Activated T-cell treated with anti-CD3 and anti-CD28 coated beads, Interleukin-2, amount 50 U/mL, for 72 hours (primary cell): ENCODE data around the gene UBE2U. TPM values are rescaled to one million over a fixed set of nuclear protein-coding genes. Genes with fewer than 3 reads are reported as not detected.

Experiments used
- ATAC-seq, 2 donors: fragments of 150-1000 bp; cut with Tn5 transposase; replicated peaks in 1 of 2; 2 replicates each; pipeline ENCODE4 v1.10.0; 2021; ENCODE audit warnings: moderate library complexity in 2 of 2, mild to moderate bottlenecking in 1 of 2
- DNase-seq, 2 donors: peaks; one replicate each; pipeline ENCODE4 v3.0.0; 2021 to 2022; ENCODE audit warnings: mixed read lengths in 1 of 2
- H3K27ac Mint-ChIP-seq: one replicate; pipeline ENCODE4 v1.8.0; 2022; ENCODE audit warnings: mild to moderate bottlenecking, moderate library complexity, mixed read lengths
- H3K27me3 Mint-ChIP-seq: one replicate; pipeline ENCODE4 v1.8.0; 2022; ENCODE audit warnings: low read depth, mixed read lengths
- H3K36me3 Mint-ChIP-seq, 2 donors: one replicate each; pipeline ENCODE4 v1.8.0; 2022; ENCODE audit warnings: mixed read lengths in 2 of 2, mild to moderate bottlenecking in 1 of 2; ENCODE audit not compliant: insufficient read depth in 2 of 2
- H3K4me1 Mint-ChIP-seq: one replicate; pipeline ENCODE4 v1.8.0; 2022; ENCODE audit warnings: low read depth, mixed read lengths
- H3K4me3 Mint-ChIP-seq, 2 donors: one replicate each; pipeline ENCODE4 v1.8.0; 2022; ENCODE audit warnings: mild to moderate bottlenecking in 2 of 2, mixed read lengths in 2 of 2, moderate library complexity in 2 of 2
- H3K9me3 Mint-ChIP-seq, 2 donors: one replicate each; pipeline ENCODE4 v1.8.0; 2022; ENCODE audit warnings: mixed read lengths in 2 of 2
- total RNA-seq, 2 donors: library from RNA; stranded (reverse); gene quantifications; one replicate each; pipeline ENCODE4 v1.2.3, GENCODE V29; 2022

The UBE2U gene, protein sequence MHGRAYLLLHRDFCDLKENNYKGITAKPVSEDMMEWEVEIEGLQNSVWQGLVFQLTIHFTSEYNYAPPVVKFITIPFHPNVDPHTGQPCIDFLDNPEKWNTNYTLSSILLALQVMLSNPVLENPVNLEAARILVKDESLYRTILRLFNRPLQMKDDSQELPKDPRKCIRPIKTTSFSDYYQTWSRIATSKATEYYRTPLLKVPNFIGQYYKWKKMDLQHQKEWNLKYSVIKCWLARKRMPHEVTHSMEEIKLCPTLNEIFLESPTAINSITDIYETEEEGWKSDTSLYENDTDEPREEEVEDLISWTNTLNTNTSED
- total RNA-seq: not detected

DNA sequence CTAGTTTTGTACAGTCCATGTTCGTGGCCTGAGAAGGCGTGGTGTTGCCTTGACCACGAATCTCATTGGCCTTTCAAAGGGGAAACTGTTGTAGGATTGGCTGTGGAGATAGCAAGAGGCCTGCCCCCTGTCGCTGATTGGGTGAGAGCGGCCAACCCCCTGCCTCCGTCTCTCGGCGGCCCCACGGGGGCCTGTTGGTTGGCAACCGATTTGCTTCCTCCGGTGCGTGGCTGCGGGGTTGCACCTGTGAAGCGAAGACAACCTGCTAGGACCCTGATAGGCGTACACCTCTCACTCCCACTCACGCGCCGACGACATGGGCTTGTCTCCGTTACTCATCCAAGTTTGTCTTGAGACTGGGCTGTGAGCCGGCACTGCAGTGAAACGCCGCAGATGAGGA lies at the start of gene UBE2U:
Gene UBE2U (plus strand): TSS at position 204 of the 400 bp plus-strand sequence. CDS start 428 bp downstream, outside the sequence.
- Mint-ChIP-seq H3K4me1 (no peaks in the 10 kb centered on the region), H3K9me3 (no peaks in the 10 kb centered on the region), H3K36me3 (no peaks in the 10 kb centered on the region), H3K27me3 (peaks cover 23% of the 10 kb centered on the region), H3K4me3 (no peak within 1 kb of the TSS), H3K27ac (no peak within 1 kb of the TSS)
- ATAC-seq (no peak), DNase-seq (no peak)

- Mint-ChIP-seq H3K36me3 (no peaks in the 10 kb centered on the region), H3K4me1 (no peaks in the 10 kb centered on the region), H3K27me3 (peaks cover 10% of the 10 kb centered on the region), H3K9me3 (no peaks in the 10 kb centered on the region), H3K27ac (no peak overlapping the region), H3K4me3 (no peak overlapping the region)
- ATAC-seq (no peak), DNase-seq (no peak)
Measured at GRCh38 chr1:64155278-64155677, 48.1 kb upstream of the UBE2U start.

DNA sequence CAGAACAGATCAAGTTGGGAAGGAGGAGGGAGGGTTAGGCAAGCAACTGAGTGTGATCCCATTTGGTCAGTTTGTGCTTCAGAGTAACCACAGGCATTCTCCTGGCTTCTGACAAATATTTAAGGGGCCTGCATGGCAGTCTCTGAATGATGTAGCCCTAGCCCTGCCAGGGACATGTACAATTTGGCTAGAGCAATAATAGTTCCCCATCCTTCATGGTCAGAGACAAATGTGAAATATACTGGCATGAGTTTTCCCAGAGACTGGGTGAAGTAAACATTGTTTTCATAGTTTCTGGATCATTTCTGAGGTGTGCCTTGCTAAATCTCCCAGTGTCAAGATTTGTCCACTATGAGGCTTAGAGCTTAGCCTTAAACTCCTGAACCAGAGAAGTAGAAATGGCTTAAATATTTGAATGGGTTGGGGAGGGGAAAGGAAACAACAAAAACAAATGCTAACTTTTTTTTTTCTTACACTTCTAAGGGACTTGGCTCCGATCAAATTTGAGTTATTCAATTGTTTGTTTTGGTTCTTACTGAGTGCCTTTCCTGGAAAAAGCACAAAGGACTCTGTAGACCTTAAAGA lies 42.0 kb upstream of the UBE2U start:
- Mint-ChIP-seq H3K4me3 (no peak overlapping the region), H3K36me3 (no peaks in the 10 kb centered on the region), H3K9me3 (no peaks in the 10 kb centered on the region), H3K27ac (no peak overlapping the region), H3K27me3 (peaks cover 10% of the 10 kb centered on the region), H3K4me1 (no peaks in the 10 kb centered on the region)
- DNase-seq (no peak), ATAC-seq (no peak)

DNA sequence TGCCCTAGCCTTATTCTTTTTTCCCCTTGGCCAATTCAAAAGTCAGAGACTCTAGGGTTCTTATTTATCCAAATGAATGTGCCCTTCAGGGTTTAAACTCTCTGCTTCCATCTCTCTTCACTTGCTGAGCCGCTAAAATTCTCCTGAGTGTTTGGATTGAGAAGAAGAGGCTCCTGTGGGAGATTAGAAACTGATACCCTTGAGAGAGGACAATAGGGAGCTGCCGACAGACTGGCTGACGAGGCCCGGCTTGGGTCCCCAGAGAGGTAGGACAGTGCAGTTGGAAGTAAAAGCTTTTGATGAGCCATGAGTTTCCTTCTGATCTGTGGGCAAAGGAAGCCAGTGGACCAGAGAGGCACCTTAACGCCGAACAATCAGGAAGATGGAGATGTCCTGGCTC lies 41.3 kb upstream of the UBE2U start:
- no peak for DNase-seq
- H3K27me3 Mint-ChIP-seq: peaks cover 10% of the 10 kb centered on the region
- H3K4me1 Mint-ChIP-seq: no peaks in the 10 kb centered on the region
- ATAC-seq: no peak
- no peak overlapping the region for H3K4me3 Mint-ChIP-seq
- no peaks in the 10 kb centered on the region for H3K9me3 Mint-ChIP-seq
- H3K27ac Mint-ChIP-seq: no peak overlapping the region
- H3K36me3 Mint-ChIP-seq: no peaks in the 10 kb centered on the region

DNA sequence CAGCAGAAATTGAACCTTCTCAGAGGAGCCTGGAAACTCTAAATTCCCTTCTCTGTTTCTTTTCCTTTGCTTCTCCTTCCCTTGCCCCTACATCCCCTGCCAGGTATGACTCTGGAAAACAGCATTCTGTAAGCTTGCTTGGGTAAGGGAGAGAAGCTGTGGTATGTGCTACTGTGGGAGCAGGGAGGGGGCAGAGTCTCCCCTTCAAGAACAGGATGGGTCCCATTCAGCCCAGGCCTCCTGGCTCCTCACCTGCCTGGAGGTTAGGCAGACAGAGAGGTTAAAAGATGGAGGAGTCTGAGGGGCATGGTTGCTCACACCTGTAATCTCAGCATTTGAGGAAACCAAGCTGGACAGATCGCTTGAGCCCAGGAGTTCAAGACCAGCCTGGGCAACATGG lies 40.6 kb upstream of the UBE2U start:
- Mint-ChIP-seq H3K9me3 (no peaks in the 10 kb centered on the region), H3K27me3 (peaks cover 13% of the 10 kb centered on the region), H3K27ac (no peak overlapping the region), H3K4me3 (no peak overlapping the region), H3K4me1 (no peaks in the 10 kb centered on the region), H3K36me3 (no peaks in the 10 kb centered on the region)
- no peak for DNase-seq
- no peak for ATAC-seq

DNA sequence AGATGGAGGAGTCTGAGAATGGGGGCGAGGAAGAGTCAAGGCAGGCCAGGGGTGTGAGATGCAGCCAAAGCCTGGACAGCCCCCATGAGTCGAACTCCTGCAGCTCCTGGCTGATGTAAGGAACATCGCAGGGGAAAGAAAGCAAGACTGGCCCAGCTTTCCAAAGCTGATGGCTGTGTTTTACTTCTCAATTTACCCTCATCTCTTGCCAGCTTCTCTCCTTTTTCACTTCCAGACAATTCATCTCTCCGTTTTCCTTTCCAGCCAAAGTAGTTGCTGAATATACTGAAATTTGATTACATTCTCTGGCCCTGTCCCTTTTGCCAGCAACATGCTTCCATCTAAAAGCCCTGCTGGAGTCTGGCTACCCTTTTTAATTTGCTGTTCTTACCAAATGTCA lies 40.0 kb upstream of the UBE2U start:
- no peaks in the 10 kb centered on the region for H3K36me3 Mint-ChIP-seq
- DNase-seq (no peak), ATAC-seq (no peak)

DNA sequence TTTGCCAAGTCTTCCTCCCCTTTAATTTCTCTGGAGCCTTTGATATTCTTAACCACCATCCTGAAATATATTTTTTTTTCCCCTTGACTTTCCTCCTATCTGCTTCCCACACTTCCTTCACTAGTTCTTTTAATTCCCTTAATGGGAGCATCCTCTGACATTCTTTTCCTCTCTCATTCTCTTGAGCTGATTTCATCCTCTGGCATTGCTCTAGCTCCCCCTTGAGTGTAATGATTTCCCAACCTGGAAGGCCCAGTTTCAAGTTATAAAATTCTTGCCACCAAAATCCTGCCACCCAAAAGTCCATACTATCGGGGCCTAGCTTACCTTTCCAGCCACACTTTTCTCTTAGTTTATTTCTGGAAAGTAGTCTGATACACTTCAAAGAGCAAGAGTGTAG lies 39.5 kb upstream of the UBE2U start:
- Mint-ChIP-seq H3K4me3 (no peak overlapping the region), H3K4me1 (no peaks in the 10 kb centered on the region), H3K27me3 (peaks cover 22% of the 10 kb centered on the region), H3K9me3 (peaks cover 0 to 1% of the 10 kb centered on the region in 2 donors), H3K36me3 (no peaks in the 10 kb centered on the region), H3K27ac (no peak overlapping the region)
- ATAC-seq (no peak), DNase-seq (no peak)

More for the DNA sequence above, 40.0 kb upstream of the UBE2U start:
- H3K4me3 Mint-ChIP-seq: no peak overlapping the region
- no peaks in the 10 kb centered on the region for H3K4me1 Mint-ChIP-seq
- H3K27ac Mint-ChIP-seq: no peak overlapping the region
- H3K9me3 Mint-ChIP-seq: no peaks in the 10 kb centered on the region
- peaks cover 19% of the 10 kb centered on the region for H3K27me3 Mint-ChIP-seq

DNA sequence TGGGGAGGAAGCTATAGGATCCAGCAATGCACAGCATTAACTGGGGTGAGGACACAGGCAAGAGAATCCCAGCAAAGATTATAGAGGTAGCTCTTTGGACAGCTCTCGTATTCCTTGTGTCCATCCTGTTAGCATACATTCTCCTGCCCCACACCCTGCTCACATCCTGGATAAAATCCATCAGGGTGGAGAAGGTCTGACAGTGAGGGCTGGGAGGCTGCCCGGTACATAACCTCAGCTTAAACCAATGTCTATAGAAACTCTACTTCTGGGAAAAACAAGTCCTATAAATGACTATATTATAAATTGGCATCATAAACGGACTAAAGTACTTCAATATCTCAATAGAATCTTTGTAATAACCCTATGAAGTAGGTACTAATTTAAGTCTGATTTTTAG lies 36.8 kb upstream of the UBE2U start:
- peaks cover 9% of the 10 kb centered on the region for H3K4me1 Mint-ChIP-seq
- H3K9me3 Mint-ChIP-seq: peaks cover 0 to 6% of the 10 kb centered on the region in 2 donors
- DNase-seq (no peak), ATAC-seq (no peak)
- H3K4me3 Mint-ChIP-seq: no peak overlapping the region
- peaks cover 0 to 5% of the 10 kb centered on the region in 2 donors for H3K36me3 Mint-ChIP-seq
- peaks cover 38% of the 10 kb centered on the region for H3K27me3 Mint-ChIP-seq
- no peak overlapping the region for H3K27ac Mint-ChIP-seq

DNA sequence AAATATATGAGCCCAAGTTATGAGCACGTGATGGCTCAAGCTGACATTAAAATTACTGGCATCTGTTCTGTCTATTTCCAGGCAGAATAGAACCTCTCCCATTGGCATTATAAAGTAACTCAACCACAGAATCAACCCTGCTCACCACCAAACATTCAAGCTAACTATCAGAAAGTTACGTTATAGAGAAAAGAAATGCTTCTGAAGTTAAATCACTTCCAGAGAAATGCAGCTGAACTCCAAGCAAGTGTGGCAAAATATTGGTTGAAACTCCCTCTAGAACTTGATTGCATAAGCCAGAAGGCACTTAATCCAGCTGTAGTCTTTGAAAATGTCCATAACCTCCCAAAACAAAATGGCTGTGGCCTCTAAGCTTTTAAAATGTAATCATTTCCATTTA lies 36.2 kb upstream of the UBE2U start:
- DNase-seq: no peak
- Mint-ChIP-seq H3K27me3 (peaks cover 38% of the 10 kb centered on the region), H3K4me3 (no peak overlapping the region), H3K4me1 (peaks cover 14% of the 10 kb centered on the region), H3K9me3 (peaks cover 0 to 6% of the 10 kb centered on the region in 2 donors), H3K27ac (no peak overlapping the region), H3K36me3 (peaks cover 0 to 5% of the 10 kb centered on the region in 2 donors)
- ATAC-seq: no peak

DNA sequence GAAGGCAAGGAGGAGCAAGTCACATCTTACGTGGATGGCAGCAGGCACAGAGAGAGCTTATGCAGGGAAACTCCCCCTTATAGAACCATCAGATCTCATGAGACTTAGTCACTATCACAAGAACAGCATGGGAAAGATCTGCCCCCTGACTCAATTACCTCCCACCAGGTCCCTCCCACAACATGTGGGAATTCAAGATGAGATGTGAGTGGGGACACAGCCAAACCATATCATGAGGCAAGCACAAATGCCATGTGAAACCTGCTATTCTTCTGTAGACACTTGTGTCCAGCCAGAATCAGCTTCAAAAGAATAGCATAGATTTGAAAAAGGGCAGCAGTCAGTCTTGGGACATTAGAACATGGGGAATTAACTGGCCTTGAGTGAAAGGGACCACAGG lies 32.2 kb upstream of the UBE2U start:
- ATAC-seq (peak in 1 of 2 donors; percentile 8), DNase-seq (no peak)
- Mint-ChIP-seq H3K4me3 (peak overlapping the region; percentile 6 to 67), H3K27me3 (peaks cover 67% of the 10 kb centered on the region), H3K27ac (no peak overlapping the region), H3K36me3 (peaks cover 0 to 5% of the 10 kb centered on the region in 2 donors), H3K9me3 (peaks cover 0 to 6% of the 10 kb centered on the region in 2 donors), H3K4me1 (peaks cover 24% of the 10 kb centered on the region)

- H3K36me3 Mint-ChIP-seq: peaks cover 0 to 5% of the 10 kb centered on the region in 2 donors
- peaks cover 24% of the 10 kb centered on the region for H3K4me1 Mint-ChIP-seq
- peaks cover 73% of the 10 kb centered on the region for H3K27me3 Mint-ChIP-seq
- ATAC-seq: peak; percentile 81 to 82
- H3K4me3 Mint-ChIP-seq: peak overlapping the region; percentile 22 to 67
- H3K9me3 Mint-ChIP-seq: peaks cover 0 to 6% of the 10 kb centered on the region in 2 donors
- no peak for DNase-seq
- no peak overlapping the region for H3K27ac Mint-ChIP-seq
Measured at GRCh38 chr1:64171797-64172281, 31.6 kb upstream of the UBE2U start.

DNA sequence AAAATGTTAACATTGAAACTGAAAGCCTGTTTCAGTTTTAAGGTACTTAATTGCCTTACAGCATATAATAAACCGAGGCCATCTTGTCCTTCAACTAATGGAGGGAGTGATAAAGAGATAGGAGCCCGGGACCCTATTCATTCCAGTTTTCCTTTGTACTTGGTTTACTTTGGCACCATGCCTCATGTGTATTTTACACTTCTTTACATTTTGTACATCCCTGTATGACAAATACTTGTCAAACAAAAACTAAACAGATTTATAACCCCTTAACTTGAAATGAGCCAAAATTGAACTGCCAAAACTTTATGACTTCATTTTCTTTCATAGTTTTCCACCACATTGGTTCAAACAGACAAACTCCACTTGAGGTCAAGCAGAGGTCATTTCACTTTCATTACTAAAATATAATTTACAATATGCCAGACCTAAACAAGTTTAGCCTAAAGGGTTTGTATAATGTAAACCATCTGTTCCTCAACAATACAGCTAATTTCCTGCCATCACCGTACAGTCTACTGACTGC lies 30.9 kb upstream of the UBE2U start:
- DNase-seq (no peak), ATAC-seq (peak in 1 of 2 donors; percentile 23)
- peaks cover 0 to 5% of the 10 kb centered on the region in 2 donors for H3K36me3 Mint-ChIP-seq
- H3K4me3 Mint-ChIP-seq: peak overlapping the region in 1 of 2 donors; percentile 14
- peaks cover 78% of the 10 kb centered on the region for H3K27me3 Mint-ChIP-seq
- peaks cover 24% of the 10 kb centered on the region for H3K4me1 Mint-ChIP-seq
- no peak overlapping the region for H3K27ac Mint-ChIP-seq
- peaks cover 0 to 6% of the 10 kb centered on the region in 2 donors for H3K9me3 Mint-ChIP-seq

GRCh38 chr1:64173336-64173940 lies 30.0 kb upstream of the UBE2U start:
- Mint-ChIP-seq H3K4me1 (peaks cover 24% of the 10 kb centered on the region), H3K36me3 (peaks cover 1 to 5% of the 10 kb centered on the region in 2 donors), H3K27ac (no peak overlapping the region), H3K9me3 (peaks cover 0 to 6% of the 10 kb centered on the region in 2 donors), H3K27me3 (peaks cover 75% of the 10 kb centered on the region), H3K4me3 (no peak overlapping the region)
- DNase-seq (no peak), ATAC-seq (no peak)
